ENCODE measurements around the gene F11.

DNA sequence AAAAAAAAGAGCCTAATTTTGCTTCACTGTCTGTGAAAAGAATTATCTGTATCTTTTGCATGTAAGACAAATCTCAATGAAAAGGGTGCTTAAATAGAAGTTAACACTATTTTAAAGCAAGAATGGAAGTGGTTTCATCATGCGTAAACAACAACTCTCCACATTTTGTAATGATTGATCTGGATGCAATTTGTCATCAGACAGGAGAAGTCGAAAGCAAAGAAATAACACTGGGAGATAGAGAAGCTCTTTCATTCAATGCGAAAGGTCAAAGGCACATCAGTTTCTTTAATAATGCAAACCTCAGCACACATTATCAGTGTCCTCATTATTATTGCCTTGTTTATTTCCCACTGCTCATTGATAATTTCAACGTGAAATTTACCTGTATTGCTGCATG lies 29.9 kb upstream of the F11 start:
- TF ChIP-seq POLR2A (IDR thresholded peaks at IDR 0.05; ENCODE audit: low read depth, low read length): no peak
- no peak for TF ChIP-seq POLR2AphosphoS5 (IDR thresholded peaks at IDR 0.05; ENCODE audit: low read depth, low read length)
- no peak for TF ChIP-seq TAF1 (IDR thresholded peaks at IDR 0.05; ENCODE audit: low read depth, low read length)
- no peak for TF ChIP-seq POU2F2 (IDR thresholded peaks at IDR 0.05; ENCODE audit: low read depth, low read length)
- no peak for TF ChIP-seq PAX5 (IDR thresholded peaks at IDR 0.05; ENCODE audit: insufficient read depth, low read length, severe bottlenecking)
- no peak for TF ChIP-seq SPI1 (IDR thresholded peaks at IDR 0.05; ENCODE audit: low read depth, low read length)

All from GM12891 (cell line).